Liver (tissue), 9 donors: Measurements from ENCODE around the gene BSPRY. TPM values are rescaled to one million over a fixed set of nuclear protein-coding genes. Genes with fewer than 3 reads are reported as not detected.

Experiments used
- DNase-seq: peaks from one replicate; pipeline ENCODE4 v3.0.0-alpha.2; 2017; ENCODE audit warnings: low spot score
- H3K27ac ChIP-seq, 2 donors: one replicate each; pipeline ENCODE4 v1.7.0; 2013; ENCODE audit warnings: inconsistent platforms in 2 of 2, low read length in 2 of 2, control low read depth in 1 of 2, low read depth in 1 of 2, mild to moderate bottlenecking in 1 of 2
- H3K27me3 ChIP-seq, 4 donors: one replicate each; pipeline versions ENCODE4 v1.6.1 to v1.7.0; 2013; ENCODE audit warnings: low read length in 3 of 4, inconsistent platforms in 1 of 4, mild to moderate bottlenecking in 1 of 4, moderate library complexity in 1 of 4; ENCODE audit not compliant: control insufficient read depth in 4 of 4, insufficient read depth in 4 of 4
- H3K36me3 ChIP-seq, 4 donors: one replicate each; pipeline versions ENCODE4 v1.6.1 to v1.7.0; 2013; ENCODE audit warnings: low read length in 3 of 4, mild to moderate bottlenecking in 3 of 4, low read depth in 1 of 4, moderate library complexity in 1 of 4; ENCODE audit not compliant: control insufficient read depth in 4 of 4, insufficient read depth in 3 of 4
- H3K4me1 ChIP-seq, 4 donors: one replicate each; pipeline versions ENCODE4 v1.6.1 to v1.7.0; 2013; ENCODE audit warnings: low read length in 3 of 4, mild to moderate bottlenecking in 3 of 4, moderate library complexity in 1 of 4; ENCODE audit not compliant: control insufficient read depth in 4 of 4, insufficient read depth in 4 of 4
- H3K4me3 ChIP-seq, 3 donors: one replicate each; pipeline versions ENCODE4 v1.6.1 to v1.7.0; 2013; ENCODE audit warnings: low read length in 3 of 3, control low read depth in 1 of 3, low read depth in 1 of 3, mild to moderate bottlenecking in 1 of 3
- H3K9ac ChIP-seq, 2 donors: one replicate each; pipeline ENCODE4 v1.7.0; 2013; ENCODE audit warnings: low read length in 2 of 2, mild to moderate bottlenecking in 2 of 2, moderate library complexity in 2 of 2, control low read depth in 1 of 2, low read depth in 1 of 2
- H3K9me3 ChIP-seq, 4 donors: one replicate each; pipeline versions ENCODE4 v1.6.1 to v1.7.0; 2013; ENCODE audit warnings: low read length in 3 of 4; ENCODE audit not compliant: control insufficient read depth in 4 of 4
- ATF3 ChIP-seq: IDR thresholded peaks from 2 replicates; pipeline ENCODE4 v1.6.1; 2016; ENCODE audit warnings: antibody characterized with exemption
- EGR1 ChIP-seq, 2 donors: IDR thresholded peaks; 2 replicates each; pipeline ENCODE4 v1.6.1; 2016 to 2018; ENCODE audit warnings: antibody characterized with exemption in 2 of 2, low read depth in 2 of 2
- FOXA1 ChIP-seq: IDR thresholded peaks from 2 replicates; pipeline ENCODE4 v1.6.1; 2016; ENCODE audit warnings: antibody characterized with exemption
- FOXA2 ChIP-seq: IDR thresholded peaks from 2 replicates; pipeline ENCODE4 v1.6.1; 2016; ENCODE audit warnings: antibody characterized with exemption
- GABPA ChIP-seq, 2 donors: IDR thresholded peaks in 1 of 2; conservative IDR thresholded peaks in 1 of 2; 2 replicates each; pipeline ENCODE4 v1.6.1; 2016; ENCODE audit warnings: antibody characterized with exemption in 2 of 2, mild to moderate bottlenecking in 1 of 2, moderate library complexity in 1 of 2
- HNF4A ChIP-seq, 2 donors: conservative IDR thresholded peaks; 2 replicates each; pipeline ENCODE4 v1.6.1; 2016; ENCODE audit warnings: antibody characterized with exemption in 2 of 2, mild to moderate bottlenecking in 2 of 2
- HNF4G ChIP-seq: IDR thresholded peaks from 2 replicates; pipeline ENCODE4 v1.6.1; 2016; ENCODE audit warnings: antibody characterized with exemption
- JUND ChIP-seq, 2 donors: IDR thresholded peaks; 2 replicates each; pipeline ENCODE4 v1.6.1; 2016; ENCODE audit warnings: antibody characterized with exemption in 2 of 2
- NR2F2 ChIP-seq: IDR thresholded peaks from 2 replicates; pipeline ENCODE4 v1.6.1; 2016; ENCODE audit warnings: antibody characterized with exemption
- RAD21 ChIP-seq, 2 donors: IDR thresholded peaks; 2 replicates each; pipeline ENCODE4 v1.6.1; 2016; ENCODE audit warnings: antibody characterized with exemption in 2 of 2, mild to moderate bottlenecking in 2 of 2
- RXRA ChIP-seq, 2 donors: IDR thresholded peaks; 2 replicates each; pipeline ENCODE4 v1.6.1; 2017 to 2018; ENCODE audit warnings: antibody characterized with exemption in 2 of 2, mild to moderate bottlenecking in 1 of 2
- SP1 ChIP-seq: IDR thresholded peaks from 2 replicates; pipeline ENCODE4 v1.6.1; 2018; ENCODE audit warnings: antibody characterized with exemption, mild to moderate bottlenecking
- TAF1 ChIP-seq: conservative IDR thresholded peaks from 2 replicates; pipeline ENCODE4 v1.6.1; 2016; ENCODE audit warnings: antibody characterized with exemption, mild to moderate bottlenecking
- YY1 ChIP-seq: IDR thresholded peaks from 2 replicates; pipeline ENCODE4 v1.6.1; 2016; ENCODE audit warnings: antibody characterized with exemption, mild to moderate bottlenecking
- ZBTB33 ChIP-seq: IDR thresholded peaks from 2 replicates; pipeline ENCODE4 v1.6.1; 2016; ENCODE audit warnings: antibody characterized with exemption
- WGBS: extraction: QIAGEN DNeasy Blood & Tissue Kit; methylation state at CpG from one replicate; pipeline ENCODE4 v1.1.7; 2013; 5-methylcytosine and 5-hydroxymethylcytosine counted together
- polyA plus RNA-seq, 2 donors: library from polyadenylated mRNA; stranded (reverse) in 1 of 2; unstranded in 1 of 2; fragments of 200-250 nt in 1 of 2; fragments of >200 nt in 1 of 2; fragmentation: Nextera tagmentation in 1 of 2; extraction: Ambion mirVana in 1 of 2; gene quantifications; one replicate each; pipeline versions ENCODE4 v1.2.1 to v1.2.3, GENCODE V29; 2013 to 2015
- total RNA-seq, 2 donors: library from RNA; depleted of rRNA; stranded (reverse); fragments of >200 nt; gene quantifications; one replicate each; pipeline ENCODE4 v1.2.3, GENCODE V29; 2014
- TF ChIP-seq, protein P1 (sequence below): IDR thresholded peaks from 2 replicates; pipeline ENCODE4 v1.6.1; 2016; ENCODE audit warnings: antibody characterized with exemption
- TF ChIP-seq, protein P2 (sequence below): IDR thresholded peaks from 2 replicates; pipeline ENCODE4 v1.6.1; 2016; ENCODE audit warnings: antibody characterized with exemption, mild to moderate bottlenecking
- TF ChIP-seq, protein P3 (sequence below): fragments of 150-350 bp; IDR thresholded peaks from 2 replicates; pipeline ENCODE4 v1.5.1; 2017; ENCODE audit warnings: improper control_type of control experiment, low read depth, low read length; ENCODE audit not compliant: missing input control
- donor health status: healthy.
- donor health status: healthy.
- donor health status: healthy.
- donor health status: healthy.
- donor health status: healthy.

Gene BSPRY
- total and polyA plus RNA-seq, 4 donors, result 0.31 to 2.3 (median 0.65) TPM

GRCh38 chr9:113386571-113387393 lies 37.4 kb downstream of the BSPRY start:
- H3K4me3 ChIP-seq, result peak overlapping the region in 1 of 3 donors; percentile 19
- H3K9me3 ChIP-seq, result no peaks in the 10 kb centered on the region
- TF ChIP-seq TAF1 (no peak), FOXA2 (no peak), RXRA (IDR thresholded peaks at IDR 0.05) (no peak), FOXA1 (no peak), HNF4A (conservative IDR thresholded peaks at IDR 0.05) (no peak), RAD21 (IDR thresholded peaks at IDR 0.05) (no peak)
- peaks cover 5 to 20% (median 12%) of the 10 kb centered on the region in 4 donors for H3K36me3 ChIP-seq
- 69% methylated on average over 4 of the region's 4 CpGs for WGBS
- H3K9ac ChIP-seq, result peak overlapping the region; percentile 6 to 10
- peaks cover 24 to 63% (median 56%) of the 10 kb centered on the region in 4 donors for H3K4me1 ChIP-seq
- DNase-seq, result no peak
- H3K27ac ChIP-seq, result peak overlapping the region; percentile 58 to 61
- H3K27me3 ChIP-seq, result no peaks in the 10 kb centered on the region

GRCh38 chr9:113387560-113388230 lies 38.4 kb downstream of the BSPRY start:
- H3K4me3 ChIP-seq, result no peak overlapping the region
- H3K27me3 ChIP-seq, result no peaks in the 10 kb centered on the region
- H3K27ac ChIP-seq, result peak overlapping the region; percentile 58 to 61
- peak overlapping the region in 1 of 2 donors; percentile 10 for H3K9ac ChIP-seq
- TF ChIP-seq HNF4A (conservative IDR thresholded peaks at IDR 0.05) (peak; percentile 83 to 91), JUND (IDR thresholded peaks at IDR 0.05) (peak; percentile 73 to 81), HNF4G (peak; percentile 69), FOXA1 (no peak), FOXA2 (peak; percentile 35), GABPA (IDR thresholded peaks at IDR 0.05 in 1 of 2, conservative IDR thresholded peaks at IDR 0.05 in 1 of 2) (peak in 1 of 2 donors; percentile 27), EGR1 (IDR thresholded peaks at IDR 0.05; ENCODE audit: low read depth in 2 of 2) (no peak), TAF1 (peak; percentile 26), NR2F2 (peak; percentile 89), YY1 (peak; percentile 62), ZBTB33 (no peak), RAD21 (IDR thresholded peaks at IDR 0.05) (peak; percentile 31 to 39), ATF3 (no peak), RXRA (IDR thresholded peaks at IDR 0.05) (peak; percentile 93 to 95), SP1 (peak; percentile 87)
- TF ChIP-seq, protein P1, sequence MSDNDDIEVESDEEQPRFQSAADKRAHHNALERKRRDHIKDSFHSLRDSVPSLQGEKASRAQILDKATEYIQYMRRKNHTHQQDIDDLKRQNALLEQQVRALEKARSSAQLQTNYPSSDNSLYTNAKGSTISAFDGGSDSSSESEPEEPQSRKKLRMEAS, result peak; percentile 57
- TF ChIP-seq, protein P2, sequence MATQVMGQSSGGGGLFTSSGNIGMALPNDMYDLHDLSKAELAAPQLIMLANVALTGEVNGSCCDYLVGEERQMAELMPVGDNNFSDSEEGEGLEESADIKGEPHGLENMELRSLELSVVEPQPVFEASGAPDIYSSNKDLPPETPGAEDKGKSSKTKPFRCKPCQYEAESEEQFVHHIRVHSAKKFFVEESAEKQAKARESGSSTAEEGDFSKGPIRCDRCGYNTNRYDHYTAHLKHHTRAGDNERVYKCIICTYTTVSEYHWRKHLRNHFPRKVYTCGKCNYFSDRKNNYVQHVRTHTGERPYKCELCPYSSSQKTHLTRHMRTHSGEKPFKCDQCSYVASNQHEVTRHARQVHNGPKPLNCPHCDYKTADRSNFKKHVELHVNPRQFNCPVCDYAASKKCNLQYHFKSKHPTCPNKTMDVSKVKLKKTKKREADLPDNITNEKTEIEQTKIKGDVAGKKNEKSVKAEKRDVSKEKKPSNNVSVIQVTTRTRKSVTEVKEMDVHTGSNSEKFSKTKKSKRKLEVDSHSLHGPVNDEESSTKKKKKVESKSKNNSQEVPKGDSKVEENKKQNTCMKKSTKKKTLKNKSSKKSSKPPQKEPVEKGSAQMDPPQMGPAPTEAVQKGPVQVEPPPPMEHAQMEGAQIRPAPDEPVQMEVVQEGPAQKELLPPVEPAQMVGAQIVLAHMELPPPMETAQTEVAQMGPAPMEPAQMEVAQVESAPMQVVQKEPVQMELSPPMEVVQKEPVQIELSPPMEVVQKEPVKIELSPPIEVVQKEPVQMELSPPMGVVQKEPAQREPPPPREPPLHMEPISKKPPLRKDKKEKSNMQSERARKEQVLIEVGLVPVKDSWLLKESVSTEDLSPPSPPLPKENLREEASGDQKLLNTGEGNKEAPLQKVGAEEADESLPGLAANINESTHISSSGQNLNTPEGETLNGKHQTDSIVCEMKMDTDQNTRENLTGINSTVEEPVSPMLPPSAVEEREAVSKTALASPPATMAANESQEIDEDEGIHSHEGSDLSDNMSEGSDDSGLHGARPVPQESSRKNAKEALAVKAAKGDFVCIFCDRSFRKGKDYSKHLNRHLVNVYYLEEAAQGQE, result peak; percentile 49
- TF ChIP-seq, protein P3, sequence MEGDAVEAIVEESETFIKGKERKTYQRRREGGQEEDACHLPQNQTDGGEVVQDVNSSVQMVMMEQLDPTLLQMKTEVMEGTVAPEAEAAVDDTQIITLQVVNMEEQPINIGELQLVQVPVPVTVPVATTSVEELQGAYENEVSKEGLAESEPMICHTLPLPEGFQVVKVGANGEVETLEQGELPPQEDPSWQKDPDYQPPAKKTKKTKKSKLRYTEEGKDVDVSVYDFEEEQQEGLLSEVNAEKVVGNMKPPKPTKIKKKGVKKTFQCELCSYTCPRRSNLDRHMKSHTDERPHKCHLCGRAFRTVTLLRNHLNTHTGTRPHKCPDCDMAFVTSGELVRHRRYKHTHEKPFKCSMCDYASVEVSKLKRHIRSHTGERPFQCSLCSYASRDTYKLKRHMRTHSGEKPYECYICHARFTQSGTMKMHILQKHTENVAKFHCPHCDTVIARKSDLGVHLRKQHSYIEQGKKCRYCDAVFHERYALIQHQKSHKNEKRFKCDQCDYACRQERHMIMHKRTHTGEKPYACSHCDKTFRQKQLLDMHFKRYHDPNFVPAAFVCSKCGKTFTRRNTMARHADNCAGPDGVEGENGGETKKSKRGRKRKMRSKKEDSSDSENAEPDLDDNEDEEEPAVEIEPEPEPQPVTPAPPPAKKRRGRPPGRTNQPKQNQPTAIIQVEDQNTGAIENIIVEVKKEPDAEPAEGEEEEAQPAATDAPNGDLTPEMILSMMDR, result no peak
- peaks cover 8 to 28% (median 18%) of the 10 kb centered on the region in 4 donors for H3K36me3 ChIP-seq
- H3K4me1 ChIP-seq, result peaks cover 24 to 62% (median 53%) of the 10 kb centered on the region in 4 donors
- no peaks in the 10 kb centered on the region for H3K9me3 ChIP-seq
- DNase-seq, result no peak
- WGBS, result 29% methylated on average over 9 of the region's 9 CpGs
